Activated CD8-positive, alpha-beta T cell treated with anti-CD3 and anti-CD28 coated beads for 36 hours (primary cell): ENCODE data around the gene ELAPOR2. TPM values are rescaled to one million over a fixed set of nuclear protein-coding genes. Genes with fewer than 3 reads are reported as not detected.

Experiments
- ATAC-seq: fragments of 200-7000 bp; cut with Tn5 transposase; one replicate; pipeline ENCODE4 v1.10.0; 2021; ENCODE audit warnings: mild to moderate bottlenecking, moderate library complexity
- CTCF ChIA-PET: fragments of 350-600 bp; sonication (Branson Sonifier 250); formaldehyde crosslinking; loops from one replicate; lab custom pipeline; 2021; ENCODE audit warnings: antibody characterized with exemption; lab: Charles Lee
- POLR2A ChIA-PET: fragments of 350-600 bp; sonication (Branson Sonifier 250); formaldehyde crosslinking; loops from one replicate; lab custom pipeline; 2021; ENCODE audit warnings: antibody characterized with exemption; lab: Charles Lee
- DNase-seq: peaks from one replicate; pipeline ENCODE4 v3.0.0-alpha.2; 2020
- H3K27ac Mint-ChIP-seq: one replicate; pipeline ENCODE4 v1.8.0; 2021; ENCODE audit warnings: mild to moderate bottlenecking, mixed read lengths
- H3K27me3 Mint-ChIP-seq: one replicate; pipeline ENCODE4 v1.8.0; 2021; ENCODE audit warnings: mixed read lengths
- H3K36me3 Mint-ChIP-seq: one replicate; pipeline ENCODE4 v1.8.0; 2021; ENCODE audit warnings: low read depth, mixed read lengths
- H3K4me1 Mint-ChIP-seq: one replicate; pipeline ENCODE4 v1.8.0; 2021; ENCODE audit warnings: low read depth, mixed read lengths
- H3K4me3 Mint-ChIP-seq: one replicate; pipeline ENCODE4 v1.8.0; 2021; ENCODE audit warnings: mild to moderate bottlenecking, moderate library complexity, mixed read lengths
- H3K9me3 Mint-ChIP-seq: one replicate; pipeline ENCODE4 v1.8.0; 2021; ENCODE audit warnings: mixed read lengths
- intact Hi-C: fragments of 100-400 bp; cut with micrococcal nuclease; formaldehyde crosslinking; loops from one replicate; pipeline ENCODE4 v1.10.0; 2022
- total RNA-seq, 2 experiments: library from RNA; stranded (reverse); gene quantifications; one replicate each; pipeline ENCODE4 v1.2.3, GENCODE V29; 2021
- TF ChIP-seq, protein P1 (sequence below): fragments of 200-600 bp; IDR thresholded peaks from one replicate; pipeline ENCODE4 v1.8.0; 2022; ENCODE audit warnings: antibody characterized with exemption, mild to moderate bottlenecking

ELAPOR2 gene
- total RNA-seq, 2 experiments from 2014 or later: 2.8 to 3.1 TPM

DNA sequence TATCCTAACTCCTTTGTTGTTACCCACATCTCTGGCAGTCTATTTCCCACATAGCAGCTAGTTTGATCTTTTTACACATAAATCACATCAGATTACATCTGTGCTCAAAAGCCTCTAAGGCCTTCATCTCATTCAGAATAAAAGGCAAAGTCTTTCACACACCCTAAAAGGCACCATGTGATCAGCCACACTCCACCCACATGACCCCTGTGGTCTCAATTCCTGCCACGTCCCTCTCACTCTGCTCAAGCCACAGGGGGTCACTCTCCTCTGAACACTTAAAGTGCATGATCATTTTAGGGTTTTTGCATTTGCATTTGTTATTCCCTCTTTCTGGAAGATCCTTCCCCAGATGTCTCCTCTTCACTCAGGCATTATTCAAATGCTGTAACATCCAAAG is 30.8 kb downstream of the ELAPOR2 start:
- Mint-ChIP-seq H3K4me1 (no peaks in the 10 kb centered on the region), H3K27me3 (peaks cover 10% of the 10 kb centered on the region), H3K4me3 (no peak overlapping the region), H3K36me3 (peaks cover 4% of the 10 kb centered on the region), H3K27ac (no peak overlapping the region), H3K9me3 (peaks cover 8% of the 10 kb centered on the region)
- POLR2A ChIA-PET: no interaction called here
- ATAC-seq (no peak), DNase-seq (peak; percentile 1)
- CTCF ChIA-PET: interaction anchor here (1.2 kb wide), 1 partner anchor 119 kb away, joined by 3 read pairs; no protein-coding TSS in a partner anchor
- TF ChIP-seq, protein P1, sequence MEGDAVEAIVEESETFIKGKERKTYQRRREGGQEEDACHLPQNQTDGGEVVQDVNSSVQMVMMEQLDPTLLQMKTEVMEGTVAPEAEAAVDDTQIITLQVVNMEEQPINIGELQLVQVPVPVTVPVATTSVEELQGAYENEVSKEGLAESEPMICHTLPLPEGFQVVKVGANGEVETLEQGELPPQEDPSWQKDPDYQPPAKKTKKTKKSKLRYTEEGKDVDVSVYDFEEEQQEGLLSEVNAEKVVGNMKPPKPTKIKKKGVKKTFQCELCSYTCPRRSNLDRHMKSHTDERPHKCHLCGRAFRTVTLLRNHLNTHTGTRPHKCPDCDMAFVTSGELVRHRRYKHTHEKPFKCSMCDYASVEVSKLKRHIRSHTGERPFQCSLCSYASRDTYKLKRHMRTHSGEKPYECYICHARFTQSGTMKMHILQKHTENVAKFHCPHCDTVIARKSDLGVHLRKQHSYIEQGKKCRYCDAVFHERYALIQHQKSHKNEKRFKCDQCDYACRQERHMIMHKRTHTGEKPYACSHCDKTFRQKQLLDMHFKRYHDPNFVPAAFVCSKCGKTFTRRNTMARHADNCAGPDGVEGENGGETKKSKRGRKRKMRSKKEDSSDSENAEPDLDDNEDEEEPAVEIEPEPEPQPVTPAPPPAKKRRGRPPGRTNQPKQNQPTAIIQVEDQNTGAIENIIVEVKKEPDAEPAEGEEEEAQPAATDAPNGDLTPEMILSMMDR: no peak
- intact Hi-C loops: no loop called here

DNA sequence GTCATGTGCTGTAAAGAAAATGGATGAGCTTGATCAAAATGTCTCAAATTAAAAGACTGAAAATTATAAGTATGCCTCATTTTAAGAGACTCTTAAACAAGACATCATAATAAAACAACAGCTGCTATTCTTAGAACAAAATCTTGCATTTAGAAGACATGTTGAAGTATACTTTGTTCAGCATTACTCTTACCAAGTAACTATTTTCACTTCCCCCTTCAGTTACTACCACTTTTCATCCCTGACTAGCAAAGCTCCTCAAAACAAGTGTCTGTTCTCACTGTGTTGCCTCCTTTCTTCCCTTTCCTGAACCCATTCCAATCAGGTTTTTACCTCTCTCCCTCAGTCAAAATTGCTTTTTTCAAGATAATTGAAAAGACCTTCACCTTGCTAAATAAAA is 31.6 kb downstream of the ELAPOR2 start:
- Mint-ChIP-seq H3K4me3 (no peak overlapping the region), H3K36me3 (peaks cover 4% of the 10 kb centered on the region), H3K27me3 (peaks cover 10% of the 10 kb centered on the region), H3K27ac (no peak overlapping the region), H3K9me3 (peaks cover 8% of the 10 kb centered on the region), H3K4me1 (no peaks in the 10 kb centered on the region)
- ATAC-seq (no peak), DNase-seq (no peak)
- intact Hi-C loops: no loop called here
- CTCF ChIA-PET: no interaction called here
- POLR2A ChIA-PET: no interaction called here
- TF ChIP-seq, protein P1: no peak

DNA sequence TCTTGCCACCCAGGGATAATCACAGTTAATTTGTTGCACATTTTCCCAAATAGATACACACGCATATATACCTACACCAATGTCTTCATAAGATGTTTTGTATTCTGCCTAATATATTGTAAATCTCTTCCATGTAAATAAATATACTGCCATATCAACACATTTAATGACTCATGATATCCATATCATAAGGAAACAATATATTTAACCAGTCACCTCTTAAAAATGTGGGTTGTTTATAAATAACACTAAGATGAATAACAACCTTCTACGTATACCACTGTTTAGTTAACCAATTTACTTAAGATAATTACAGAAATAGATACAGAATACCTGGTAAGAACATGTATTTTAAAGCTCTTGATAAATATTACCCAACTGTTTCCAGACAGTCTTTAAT is 38.2 kb downstream of the ELAPOR2 start:
- CTCF ChIA-PET: no interaction called here
- POLR2A ChIA-PET: no interaction called here
- Mint-ChIP-seq H3K27ac (no peak overlapping the region), H3K4me1 (no peaks in the 10 kb centered on the region), H3K27me3 (peaks cover 4% of the 10 kb centered on the region), H3K9me3 (no peaks in the 10 kb centered on the region), H3K4me3 (no peak overlapping the region), H3K36me3 (peaks cover 2% of the 10 kb centered on the region)
- no peak for ATAC-seq
- intact Hi-C loops: no loop called here
- TF ChIP-seq, protein P1: no peak
- DNase-seq: no peak

DNA sequence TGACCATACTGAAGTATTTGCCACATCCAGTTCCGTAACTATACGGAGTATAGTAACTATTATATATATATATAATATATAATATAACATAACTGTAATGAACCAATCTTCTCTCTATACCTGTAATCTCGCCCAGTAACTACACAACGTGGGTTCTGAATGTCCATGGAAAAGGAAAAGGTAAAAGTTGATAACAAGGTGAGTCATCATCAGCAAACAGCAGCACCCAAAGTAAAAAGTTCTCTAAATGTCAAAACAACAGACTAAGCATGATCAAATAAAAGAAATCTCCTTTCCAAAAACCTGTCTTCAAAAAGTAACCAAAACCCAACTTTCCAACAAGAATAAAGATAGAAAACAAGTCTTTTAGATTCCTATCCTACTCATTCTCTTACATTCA is 42.8 kb downstream of the ELAPOR2 start:
- intact Hi-C loops: no loop called here
- Mint-ChIP-seq H3K4me3 (no peak overlapping the region), H3K36me3 (no peaks in the 10 kb centered on the region), H3K27me3 (peaks cover 7% of the 10 kb centered on the region), H3K27ac (no peak overlapping the region), H3K9me3 (no peaks in the 10 kb centered on the region), H3K4me1 (peaks cover 2% of the 10 kb centered on the region)
- ChIA-PET POLR2A (no interaction called here), CTCF (no interaction called here)
- ATAC-seq (no peak), DNase-seq (no peak)
- TF ChIP-seq, protein P1: no peak

DNA sequence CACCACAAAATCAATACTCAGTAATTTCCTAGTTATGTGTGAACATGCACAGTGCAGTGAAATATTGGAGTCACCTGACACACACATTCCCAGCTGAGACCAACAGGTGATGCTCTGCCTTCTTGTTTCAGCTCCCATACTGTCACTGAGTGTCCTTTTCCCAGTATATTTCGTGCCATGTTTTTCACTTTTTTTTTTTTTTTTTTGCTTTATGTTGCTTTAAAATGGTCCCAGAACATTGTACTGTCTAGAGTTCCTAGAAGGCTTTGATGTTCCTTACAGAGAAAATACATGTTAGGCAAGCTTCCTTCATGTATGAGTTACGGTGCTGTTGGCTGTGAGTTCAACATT is 45.6 kb downstream of the ELAPOR2 start:
- CTCF ChIA-PET: interaction anchor here (1.0 to 2.2 kb wide), 2 partner anchors 10 to 12 kb away, joined by 3 to 6 read pairs; no protein-coding TSS in a partner anchor
- no peaks in the 10 kb centered on the region for H3K9me3 Mint-ChIP-seq
- no peak overlapping the region for H3K4me3 Mint-ChIP-seq
- no peak overlapping the region for H3K27ac Mint-ChIP-seq
- no peak for DNase-seq
- TF ChIP-seq, protein P1: no peak
- H3K4me1 Mint-ChIP-seq: peaks cover 2% of the 10 kb centered on the region
- ATAC-seq: no peak
- intact Hi-C loops: no loop called here
- POLR2A ChIA-PET: no interaction called here
- H3K36me3 Mint-ChIP-seq: no peaks in the 10 kb centered on the region
- H3K27me3 Mint-ChIP-seq: peaks cover 7% of the 10 kb centered on the region
